NCI-H2107 treated with DMSO at 0.1 percent for 48 hours (cell line): ENCODE data around the gene CNTF.
"Not testable (repeated sequence)": the region's sequence is repeated elsewhere in the genome, so short reads cannot be mapped to it uniquely, and the experiment has no call there.

Experiments used
- DNase-seq: peaks from one replicate; lab custom pipeline; 2025; ENCODE audit not compliant: unreplicated experiment; lab: John Stamatoyannopoulos, UW

CNTF gene

GRCh38 chr11:58622344-58622743 is at the start of gene CNTF:
Gene CNTF, plus strand, starts transcription at chr11:58622665. Its CDS starts 88 bp downstream, at chr11:58622753.
- no peak for DNase-seq

GRCh38 chr11:58572906-58573305 is 49.6 kb upstream of the CNTF start:
- not testable (repeated sequence) for DNase-seq

GRCh38 chr11:58573451-58574104 is 48.9 kb upstream of the CNTF start:
- no peak for DNase-seq

GRCh38 chr11:58574881-58575280 is 47.6 kb upstream of the CNTF start:
- no peak for DNase-seq

GRCh38 chr11:58575377-58576020 is 47.0 kb upstream of the CNTF start, which contains the start of gene LPXN:
Gene LPXN, minus strand, starts transcription at chr11:58575856. Its CDS starts 84 bp downstream, at chr11:58575772.
- DNase-seq, result no peak

GRCh38 chr11:58576887-58577471 is 45.5 kb upstream of the CNTF start:
- DNase-seq, result no peak

GRCh38 chr11:58577555-58578135 is 44.8 kb upstream of the CNTF start:
- DNase-seq, result peak; percentile 47

GRCh38 chr11:58578136-58578634 is 44.3 kb upstream of the CNTF start:
- DNase-seq, result peak; percentile 99

- DNase-seq, result peak; percentile 93
These were observed 43.8 kb upstream of the CNTF start, which contains the start of gene ZFP91 for GRCh38 chr11:58578635-58579191. Gene ZFP91, plus strand, starts transcription at chr11:58579063. Its CDS starts 219 bp downstream, at chr11:58579282.

GRCh38 chr11:58579192-58580129 is 43.0 kb upstream of the CNTF start:
- peak; percentile 86 for DNase-seq

- no peak for DNase-seq
These were observed 42.2 kb upstream of the CNTF start for GRCh38 chr11:58580311-58580710.

GRCh38 chr11:58582437-58582836 is 40.0 kb upstream of the CNTF start:
- DNase-seq, result no peak

GRCh38 chr11:58586998-58587397 is 35.5 kb upstream of the CNTF start:
- no peak for DNase-seq

- no peak for DNase-seq
These were observed 30.8 kb upstream of the CNTF start for GRCh38 chr11:58591659-58592058.

GRCh38 chr11:58592760-58593472 is 29.5 kb upstream of the CNTF start:
- DNase-seq, result peak; percentile 58

- no peak for DNase-seq
These were observed 27.6 kb upstream of the CNTF start for GRCh38 chr11:58594826-58595225.

GRCh38 chr11:58596621-58597020 is 25.8 kb upstream of the CNTF start:
- no peak for DNase-seq

GRCh38 chr11:58597486-58598144 is 24.9 kb upstream of the CNTF start:
- DNase-seq, result no peak

- DNase-seq, result no peak
These were observed 22.0 kb upstream of the CNTF start for GRCh38 chr11:58600510-58600909.
